Head of caudate nucleus (tissue), 42 donors: ENCODE measurements around the gene PDZK1IP1.
"Not testable (repeated sequence)": the region's sequence is repeated elsewhere in the genome, so short reads cannot be mapped to it uniquely, and the experiment has no call there.

Experiments
- DNase-seq, 42 donors: peaks; one replicate each; pipeline versions ENCODE4 v3.0.0 to v3.0.0-alpha.2; 2020 to 2021; ENCODE audit warnings: mixed read lengths in 7 of 42
- intact Hi-C: fragments of 100-400 bp; cut with DNase I; formaldehyde crosslinking; loops from one replicate; pipeline ENCODE4 v1.15.0; 2022

The PDZK1IP1 gene

DNA sequence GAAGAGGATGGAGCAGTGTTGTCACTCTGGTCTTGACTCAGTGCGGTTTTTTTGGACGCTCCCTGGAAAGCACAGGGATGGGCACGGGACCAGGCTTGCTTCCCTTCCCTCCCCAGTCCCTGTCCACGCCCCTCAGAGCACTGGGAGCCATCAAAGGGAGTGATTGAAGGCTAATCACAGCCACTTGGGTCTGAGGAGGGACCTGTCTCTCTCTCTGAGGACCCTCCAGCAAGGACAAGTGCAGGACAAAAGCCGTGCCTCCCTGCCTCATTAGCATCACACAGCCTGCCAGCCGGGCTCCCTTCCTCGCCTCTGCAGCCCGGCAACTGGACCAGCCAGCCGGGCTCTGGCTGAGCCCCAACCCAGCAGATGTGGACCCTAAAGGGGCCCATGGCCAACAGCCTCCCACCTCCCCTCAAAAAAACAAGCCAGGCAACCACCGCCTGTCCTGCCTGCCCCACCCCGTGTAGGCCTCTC lies 18.6 kb upstream of the PDZK1IP1 start:
- DNase-seq: no peak
- intact Hi-C loops: no loop called here

- intact Hi-C loops: no loop called here
- no peak for DNase-seq
Observed at GRCh38 chr1:47207803-47208373, 18.1 kb upstream of the PDZK1IP1 start.

GRCh38 chr1:47205918-47206317 lies 16.1 kb upstream of the PDZK1IP1 start:
- no peak for DNase-seq
- intact Hi-C loops: no loop called here

- DNase-seq, intact Hi-C loops: not testable (repeated sequence)
Observed at GRCh38 chr1:47203504-47203903, 13.7 kb upstream of the PDZK1IP1 start.

- intact Hi-C loops: no loop called here
- no peak for DNase-seq
Observed at GRCh38 chr1:47201179-47201578, 11.3 kb upstream of the PDZK1IP1 start.

- DNase-seq: no peak
- intact Hi-C loops: no loop called here
Observed at GRCh38 chr1:47198214-47198613, 8.4 kb upstream of the PDZK1IP1 start.

DNA sequence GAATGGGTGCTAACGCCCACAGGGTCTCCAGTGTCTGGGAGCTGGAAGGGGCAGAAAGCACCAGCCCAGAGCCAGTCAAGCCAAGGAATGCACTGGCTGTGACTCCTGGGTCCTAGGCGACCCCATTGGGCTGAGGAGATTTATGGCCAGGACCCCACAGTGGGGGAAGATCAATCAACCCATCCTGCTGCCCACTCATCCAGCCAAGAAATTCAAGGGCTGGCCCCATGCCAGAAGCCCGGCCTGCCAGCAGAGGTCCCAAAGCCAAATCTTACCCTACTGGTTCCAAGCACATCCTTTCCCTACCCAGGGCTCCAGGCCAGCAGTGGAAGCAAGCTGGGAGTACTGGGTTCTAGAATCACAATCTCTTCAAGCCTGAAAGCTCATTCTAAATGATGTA lies 6.8 kb upstream of the PDZK1IP1 start:
- intact Hi-C loops: no loop called here
- DNase-seq: peak in 3 of 42 donors; percentile 7 to 52 (median 49)

DNA sequence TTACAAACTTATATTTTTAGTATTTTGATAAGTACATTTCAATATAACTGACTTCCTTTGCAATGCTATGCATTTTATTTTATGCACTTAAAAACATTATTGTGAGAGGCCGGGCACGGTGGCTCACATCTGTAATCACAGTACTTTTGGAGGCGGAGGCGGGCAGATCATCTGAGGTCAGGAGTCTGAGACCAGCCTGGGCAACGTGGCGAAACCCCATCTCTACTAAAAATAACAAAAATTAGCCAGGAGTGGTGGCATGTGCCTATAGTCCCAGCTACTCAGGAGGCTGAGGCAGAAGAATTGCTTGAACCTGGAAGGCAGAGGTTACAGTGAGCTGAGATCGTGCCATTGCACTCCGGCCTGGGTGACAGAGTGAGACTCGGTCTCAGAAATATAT lies 6.1 kb upstream of the PDZK1IP1 start:
- peak in 1 of 42 donors; percentile 8 for DNase-seq
- intact Hi-C loops: not testable (repeated sequence)

- DNase-seq: peak in 1 of 42 donors; percentile 19
- intact Hi-C loops: no loop called here
Observed at GRCh38 chr1:47194311-47194710, 4.5 kb upstream of the PDZK1IP1 start.

- intact Hi-C loops: not testable (repeated sequence)
Observed at GRCh38 chr1:47193496-47193895, 3.7 kb upstream of the PDZK1IP1 start.

GRCh38 chr1:47192458-47193384 lies 2.9 kb upstream of the PDZK1IP1 start:
- intact Hi-C loops: no loop called here

More at GRCh38 chr1:47193496-47193895, 3.7 kb upstream of the PDZK1IP1 start:
- DNase-seq: peak in 3 of 42 donors; percentile 7 to 15 (median 14)

DNA sequence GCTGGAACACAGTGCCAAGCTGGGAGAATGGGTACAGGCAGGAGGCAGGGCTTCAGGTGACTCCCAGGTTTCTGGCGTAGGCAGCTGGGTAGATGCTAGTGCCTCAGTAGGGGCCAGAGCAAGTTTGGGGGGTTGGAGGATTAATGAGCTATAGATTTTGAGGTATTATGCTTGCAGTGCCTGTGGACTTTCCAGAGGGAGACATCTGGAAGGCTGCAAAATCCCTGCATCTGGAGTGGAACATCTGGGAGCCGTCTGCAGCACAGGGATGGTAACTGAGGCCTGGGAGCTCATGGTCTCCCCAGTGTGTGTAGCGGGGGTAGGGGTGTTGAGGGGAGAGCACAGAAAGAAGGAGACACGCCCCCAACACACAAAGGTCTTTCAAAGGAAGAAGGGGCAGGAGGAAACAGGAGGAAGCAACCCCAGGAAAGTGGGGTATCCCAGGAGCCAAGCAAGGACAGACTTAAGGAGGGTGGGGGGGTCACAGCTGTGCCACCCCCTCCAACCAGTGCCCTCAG lies 2.2 kb upstream of the PDZK1IP1 start:
- intact Hi-C loops: no loop called here

More at GRCh38 chr1:47192458-47193384, 2.9 kb upstream of the PDZK1IP1 start:
- DNase-seq: peak; percentile 38 to 88 (median 74)

DNA sequence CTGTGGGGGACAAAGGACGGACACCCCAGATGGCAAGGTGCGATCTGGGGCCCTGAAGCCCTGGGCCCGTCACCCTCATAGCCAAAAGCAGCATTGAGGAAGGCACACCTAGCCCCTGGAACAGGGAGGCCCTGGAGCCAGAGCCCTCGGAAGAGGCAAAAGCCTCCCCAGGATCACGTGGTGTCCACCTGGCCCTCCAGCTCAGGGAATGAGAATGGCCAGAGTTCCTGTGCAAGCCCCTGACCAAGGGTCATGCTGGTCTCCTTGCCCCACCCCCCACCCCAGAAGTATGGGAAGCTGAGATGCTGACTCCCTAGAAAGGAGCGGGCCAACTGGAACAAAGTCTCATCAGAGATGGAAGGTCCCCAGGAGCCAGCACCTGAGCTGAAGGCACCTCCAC lies 1.0 kb upstream of the PDZK1IP1 start:
- intact Hi-C loops: no loop called here
- peak in 2 of 42 donors; percentile 17 to 24 for DNase-seq

More for the DNA sequence above, 2.2 kb upstream of the PDZK1IP1 start:
- DNase-seq: peak in 7 of 42 donors; percentile 3 to 25 (median 16)

DNA sequence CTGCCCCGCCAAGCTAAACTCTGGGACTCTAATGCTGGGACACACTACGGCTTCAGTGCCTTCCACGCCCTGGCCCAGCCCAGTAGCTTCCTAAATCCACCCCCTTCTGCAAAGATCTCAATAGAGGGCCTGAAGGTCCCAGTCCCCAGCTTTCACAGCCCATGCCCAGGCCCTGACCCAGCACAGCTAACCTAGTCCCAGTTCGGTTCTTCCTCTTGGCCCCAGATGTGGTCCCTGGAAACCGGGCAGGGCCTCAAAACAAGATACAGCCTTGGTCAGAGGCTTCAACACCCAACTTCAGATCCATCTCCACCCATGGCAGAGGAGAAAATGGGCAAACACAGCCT lies 646 bp upstream of the PDZK1IP1 start:
- intact Hi-C loops: no loop called here

DNA sequence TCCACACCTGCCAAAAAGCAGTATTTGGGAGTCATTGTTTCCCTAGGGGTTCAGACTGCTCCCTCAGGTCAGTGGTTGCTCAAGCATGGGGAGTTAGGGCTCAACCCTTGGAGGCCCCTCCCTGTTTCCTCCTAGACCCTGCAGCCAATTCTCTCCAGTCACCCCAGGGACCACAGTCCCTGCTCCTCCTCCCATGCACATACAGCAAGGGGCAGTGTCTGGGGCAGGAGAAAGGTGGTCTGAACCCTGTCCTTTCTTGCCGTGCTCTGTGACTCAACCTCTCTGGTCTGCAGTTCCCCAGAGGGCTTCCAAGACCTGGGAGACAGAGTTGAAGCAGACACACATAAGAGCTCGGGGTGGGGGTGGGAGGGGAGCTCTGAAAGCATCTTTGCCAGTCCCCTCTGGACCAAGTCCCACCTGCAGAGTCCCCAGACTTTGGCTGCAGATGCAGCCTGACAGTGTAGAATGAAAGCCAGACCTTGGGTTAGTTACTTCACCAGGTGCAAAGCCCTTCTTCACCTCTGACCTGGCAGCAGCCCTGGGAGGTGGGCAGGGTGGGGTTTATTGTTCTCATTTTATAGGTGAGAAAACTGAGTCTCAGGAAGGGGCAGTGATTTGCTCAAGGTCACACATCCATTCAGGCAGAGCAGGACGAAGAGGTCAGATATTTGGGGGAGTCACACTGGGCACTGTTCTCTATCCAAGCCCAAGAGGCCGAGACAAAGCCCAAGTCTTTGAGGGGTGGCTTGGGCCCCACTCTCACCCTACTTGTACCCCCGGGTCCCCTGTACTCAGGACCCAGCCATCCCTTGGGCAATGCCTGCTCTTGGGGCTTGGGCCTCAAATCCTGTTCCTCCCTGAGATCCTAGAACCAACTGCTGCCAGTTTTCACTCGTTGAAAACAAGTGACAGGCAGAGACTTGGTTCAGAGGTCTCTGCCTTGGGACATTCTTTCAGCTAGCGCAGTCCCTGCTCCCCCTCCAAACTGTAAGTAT lies 748 bp downstream of the PDZK1IP1 start:
- intact Hi-C loops: no loop called here
- DNase-seq: peak in 5 of 42 donors; percentile 6 to 24 (median 22)

More for the DNA sequence above, 646 bp upstream of the PDZK1IP1 start:
- DNase-seq: no peak

DNA sequence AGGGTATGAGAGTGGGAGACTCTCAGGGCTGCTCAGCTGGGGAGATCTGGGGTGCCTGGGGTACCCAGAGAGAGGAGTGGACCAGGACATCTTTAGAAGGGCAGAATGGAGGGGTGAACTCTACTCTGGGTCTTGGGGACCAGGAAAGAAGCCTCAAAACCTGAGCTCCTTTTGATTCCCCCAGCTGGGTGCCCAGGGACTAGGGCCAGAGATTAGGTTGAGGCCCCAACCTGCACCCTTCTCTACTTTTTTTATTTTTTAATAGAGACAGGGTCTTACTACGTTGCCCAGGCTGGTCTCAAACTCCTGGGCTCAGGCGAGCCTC lies 1.9 kb downstream of the PDZK1IP1 start:
- peak in 2 of 42 donors; percentile 11 to 18 for DNase-seq
- intact Hi-C loops: no loop called here

DNA sequence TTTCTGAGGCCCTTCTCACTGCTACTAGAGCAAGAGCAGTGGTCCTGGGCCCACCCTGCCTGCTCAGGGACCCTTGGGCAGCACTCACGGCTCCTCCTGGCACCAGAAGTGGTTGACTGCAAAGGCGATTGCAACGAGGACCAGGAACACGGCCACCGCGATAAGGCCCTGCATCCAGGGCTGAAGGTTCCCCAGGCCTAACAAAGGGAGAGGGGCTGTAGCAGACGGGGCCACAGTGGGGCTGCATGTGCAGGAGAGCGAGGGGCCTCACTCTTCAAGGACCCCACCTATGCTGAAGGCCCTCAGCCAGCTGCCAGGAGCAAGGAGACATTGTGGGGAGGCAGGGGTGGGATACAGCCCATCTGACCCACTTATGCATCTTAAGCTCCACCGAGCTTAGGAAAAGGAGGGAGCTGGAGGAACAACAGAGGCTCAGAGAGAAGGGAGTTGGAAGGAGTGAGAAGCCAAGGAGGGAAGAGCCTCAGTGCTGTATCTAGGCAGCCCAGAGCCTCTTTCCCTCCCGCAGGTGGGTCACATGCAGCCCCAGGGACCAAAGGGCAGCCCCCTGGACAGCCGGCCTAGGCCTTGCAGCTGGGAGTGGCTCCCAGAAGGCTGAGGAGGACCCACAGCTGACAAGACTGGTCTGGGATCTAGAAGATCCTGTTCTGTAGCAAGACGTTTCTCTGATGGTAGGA lies 2.5 kb downstream of the PDZK1IP1 start:
- DNase-seq: peak in 4 of 42 donors; percentile 15 to 31 (median 22)

More for the DNA sequence above, 2.5 kb downstream of the PDZK1IP1 start:
- intact Hi-C loops: no loop called here
